Central memory CD8-positive, alpha-beta T cell (primary cell): Measurements from ENCODE around the gene ELMOD1.

Source experiments
- ATAC-seq: fragments of 150-1000 bp; cut with Tn5 transposase; replicated peaks from 2 replicates; pipeline ENCODE4 v1.10.0; 2022; ENCODE audit warnings: mild to moderate bottlenecking, moderate FRiP score, moderate number of reproducible peaks; ENCODE audit not compliant: poor library complexity, severe bottlenecking; ENCODE audit errors: extremely low read depth
- DNase-seq, 2 donors: peaks; one replicate each; pipeline ENCODE4 v3.0.0; 2021; ENCODE audit warnings: low spot score in 2 of 2
- H3K27ac Mint-ChIP-seq: one replicate; pipeline ENCODE4 v1.8.0; 2022; ENCODE audit warnings: low read depth, mild to moderate bottlenecking, moderate library complexity, mixed read lengths
- H3K27me3 Mint-ChIP-seq: one replicate; pipeline ENCODE4 v1.8.0; 2022; ENCODE audit warnings: mixed read lengths
- H3K36me3 Mint-ChIP-seq: one replicate; pipeline ENCODE4 v1.8.0; 2022; ENCODE audit warnings: mild to moderate bottlenecking, moderate library complexity, mixed read lengths; ENCODE audit not compliant: insufficient read depth
- H3K4me1 Mint-ChIP-seq: one replicate; pipeline ENCODE4 v1.8.0; 2022; ENCODE audit warnings: mixed read lengths
- H3K4me3 Mint-ChIP-seq: one replicate; pipeline ENCODE4 v1.8.0; 2022; ENCODE audit warnings: mild to moderate bottlenecking, moderate library complexity, mixed read lengths
- H3K9me3 Mint-ChIP-seq: one replicate; pipeline ENCODE4 v1.8.0; 2022; ENCODE audit warnings: mixed read lengths

Gene ELMOD1

GRCh38 chr11:107624983-107625684 lies 34.2 kb downstream of the ELMOD1 start:
- DNase-seq (no peak), ATAC-seq (no peak)
- H3K4me1 Mint-ChIP-seq, result no peaks in the 10 kb centered on the region
- H3K9me3 Mint-ChIP-seq, result no peaks in the 10 kb centered on the region
- no peak overlapping the region for H3K4me3 Mint-ChIP-seq
- no peak overlapping the region for H3K27ac Mint-ChIP-seq
- H3K36me3 Mint-ChIP-seq, result no peaks in the 10 kb centered on the region
- H3K27me3 Mint-ChIP-seq, result peaks cover 98% of the 10 kb centered on the region

- no peak for ATAC-seq
- Mint-ChIP-seq H3K27ac (no peak overlapping the region), H3K27me3 (peaks cover 98% of the 10 kb centered on the region)
These were observed 34.7 kb downstream of the ELMOD1 start for GRCh38 chr11:107625685-107625989.

DNA sequence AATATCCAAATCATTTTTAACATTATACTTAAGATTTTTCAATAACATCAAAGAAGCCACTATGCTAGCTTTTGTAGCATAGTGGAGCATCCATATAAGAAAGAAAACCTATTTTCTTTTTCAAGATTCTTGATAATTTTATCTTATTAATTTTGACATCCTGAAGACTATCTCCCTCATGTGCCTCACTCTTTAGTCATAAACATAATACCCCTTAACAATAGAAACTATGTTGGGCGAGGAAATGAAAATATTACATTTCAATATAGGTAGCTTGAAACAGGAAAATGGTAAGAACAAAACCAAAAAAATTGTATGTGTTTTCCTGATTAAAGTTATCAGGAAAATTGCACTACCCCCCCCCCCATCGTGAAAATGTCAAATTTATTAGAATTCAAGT lies 40.1 kb downstream of the ELMOD1 start:
- H3K36me3 Mint-ChIP-seq, result no peaks in the 10 kb centered on the region
- peaks cover 74% of the 10 kb centered on the region for H3K27me3 Mint-ChIP-seq
- DNase-seq (no peak), ATAC-seq (no peak)
- no peak overlapping the region for H3K4me3 Mint-ChIP-seq
- no peaks in the 10 kb centered on the region for H3K9me3 Mint-ChIP-seq
- no peak overlapping the region for H3K27ac Mint-ChIP-seq
- H3K4me1 Mint-ChIP-seq, result no peaks in the 10 kb centered on the region

More at GRCh38 chr11:107625685-107625989, 34.7 kb downstream of the ELMOD1 start:
- DNase-seq, result no peak
- Mint-ChIP-seq H3K4me1 (no peaks in the 10 kb centered on the region), H3K4me3 (no peak overlapping the region), H3K36me3 (no peaks in the 10 kb centered on the region), H3K9me3 (no peaks in the 10 kb centered on the region)

DNA sequence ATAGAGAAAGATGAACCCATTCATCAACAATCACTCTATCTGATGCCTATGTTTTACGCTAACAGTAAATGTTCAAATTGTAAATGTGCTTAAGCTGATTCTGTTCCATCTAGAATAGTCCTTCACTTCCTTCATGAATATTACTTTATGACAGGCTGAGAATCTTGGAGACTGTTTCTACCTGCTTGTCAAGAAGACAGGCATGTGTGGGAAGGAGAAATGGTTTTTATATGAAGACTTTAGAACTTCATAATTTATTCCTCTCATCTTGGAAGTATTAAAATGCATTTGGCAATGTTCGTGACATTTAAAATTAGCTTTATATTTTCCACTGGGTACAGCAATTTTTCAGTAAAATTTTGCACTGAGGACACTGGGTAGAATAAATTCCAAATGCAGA lies 41.0 kb downstream of the ELMOD1 start:
- Mint-ChIP-seq H3K9me3 (no peaks in the 10 kb centered on the region), H3K36me3 (no peaks in the 10 kb centered on the region), H3K4me1 (no peaks in the 10 kb centered on the region), H3K27me3 (peaks cover 73% of the 10 kb centered on the region), H3K4me3 (no peak overlapping the region), H3K27ac (no peak overlapping the region)
- DNase-seq, result no peak
- ATAC-seq, result no peak

- H3K4me3 Mint-ChIP-seq, result no peak overlapping the region
These were observed 55.8 kb downstream of the ELMOD1 start for GRCh38 chr11:107646783-107647182.

DNA sequence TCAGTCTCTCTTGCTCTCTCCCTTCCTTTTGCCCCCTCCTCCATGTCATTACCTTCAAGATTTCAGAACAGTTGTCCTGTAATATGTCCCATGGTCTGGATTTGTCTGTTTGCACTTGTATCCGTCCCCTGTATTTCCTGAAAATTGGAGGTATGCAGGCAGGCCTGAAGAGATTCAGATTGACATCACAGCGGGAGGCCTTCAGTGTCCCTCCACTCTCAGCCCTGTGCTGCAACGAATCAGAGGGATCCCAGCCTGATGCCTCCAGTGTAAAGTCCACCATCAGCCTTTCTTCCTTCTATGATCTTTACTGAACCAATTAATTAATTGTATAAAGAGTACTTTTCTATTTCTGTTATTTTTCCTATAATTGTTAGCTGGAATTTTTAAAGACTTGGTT lies 57.3 kb downstream of the ELMOD1 start:
- Mint-ChIP-seq H3K27ac (no peak overlapping the region), H3K36me3 (no peaks in the 10 kb centered on the region), H3K4me3 (no peak overlapping the region), H3K27me3 (peaks cover 60% of the 10 kb centered on the region), H3K9me3 (no peaks in the 10 kb centered on the region), H3K4me1 (no peaks in the 10 kb centered on the region)
- DNase-seq, result no peak
- ATAC-seq, result no peak

More at GRCh38 chr11:107646783-107647182, 55.8 kb downstream of the ELMOD1 start:
- no peak for ATAC-seq
- H3K27ac Mint-ChIP-seq, result no peak overlapping the region
- DNase-seq, result no peak
- H3K9me3 Mint-ChIP-seq, result no peaks in the 10 kb centered on the region
- H3K27me3 Mint-ChIP-seq, result peaks cover 49% of the 10 kb centered on the region
- no peaks in the 10 kb centered on the region for H3K4me1 Mint-ChIP-seq
- no peaks in the 10 kb centered on the region for H3K36me3 Mint-ChIP-seq

DNA sequence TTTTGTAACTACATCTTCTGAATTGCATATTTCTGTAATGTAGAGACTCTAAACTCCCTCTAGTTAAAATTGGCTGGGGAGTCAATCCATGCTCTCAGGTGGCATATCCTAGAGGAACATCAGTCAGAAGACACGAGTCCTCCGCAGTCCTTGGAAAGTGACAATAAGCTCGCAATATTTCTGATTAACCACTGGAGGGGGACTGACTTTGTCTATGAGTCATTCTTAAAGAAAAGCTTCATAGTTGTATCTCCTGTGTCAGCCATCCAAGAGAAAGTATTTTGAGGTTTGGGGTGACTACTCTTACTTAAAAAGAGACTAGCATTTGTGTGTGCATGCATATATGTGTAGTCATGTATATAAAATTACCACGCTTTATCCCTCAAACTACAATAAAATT lies 60.7 kb downstream of the ELMOD1 start:
- ATAC-seq (no peak), DNase-seq (no peak)
- no peaks in the 10 kb centered on the region for H3K36me3 Mint-ChIP-seq
- H3K4me1 Mint-ChIP-seq, result no peaks in the 10 kb centered on the region
- H3K27ac Mint-ChIP-seq, result no peak overlapping the region
- H3K4me3 Mint-ChIP-seq, result no peak overlapping the region
- H3K27me3 Mint-ChIP-seq, result peaks cover 56% of the 10 kb centered on the region
- H3K9me3 Mint-ChIP-seq, result no peaks in the 10 kb centered on the region

DNA sequence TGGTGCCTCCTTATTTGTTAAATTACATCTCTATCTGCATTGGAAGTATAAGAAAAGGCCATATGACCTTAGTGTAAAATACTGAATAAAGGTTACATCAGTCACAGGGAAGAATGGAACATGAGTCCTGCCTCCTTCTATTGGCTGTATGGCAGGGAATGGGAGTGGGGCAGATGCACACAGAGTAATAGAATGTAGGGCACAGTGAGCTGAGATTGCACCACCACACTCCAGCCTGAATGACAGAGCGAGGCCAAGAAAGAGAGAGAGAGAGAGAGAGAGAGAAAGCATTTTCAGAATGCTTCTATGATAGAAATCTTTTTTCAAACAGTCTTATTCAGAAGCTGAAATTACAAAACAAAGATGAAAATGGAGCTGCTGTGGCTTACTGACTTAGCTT lies 62.1 kb downstream of the ELMOD1 start:
- Mint-ChIP-seq H3K4me3 (no peak overlapping the region), H3K9me3 (no peaks in the 10 kb centered on the region), H3K4me1 (no peaks in the 10 kb centered on the region), H3K27ac (no peak overlapping the region), H3K36me3 (no peaks in the 10 kb centered on the region), H3K27me3 (peaks cover 44% of the 10 kb centered on the region)
- ATAC-seq (no peak), DNase-seq (no peak)

- Mint-ChIP-seq H3K27ac (no peak overlapping the region), H3K4me1 (no peaks in the 10 kb centered on the region), H3K4me3 (no peak overlapping the region), H3K27me3 (peaks cover 35% of the 10 kb centered on the region), H3K36me3 (no peaks in the 10 kb centered on the region), H3K9me3 (no peaks in the 10 kb centered on the region)
- no peak for DNase-seq
- no peak for ATAC-seq
These were observed 64.7 kb downstream of the ELMOD1 start for GRCh38 chr11:107655602-107656001.

DNA sequence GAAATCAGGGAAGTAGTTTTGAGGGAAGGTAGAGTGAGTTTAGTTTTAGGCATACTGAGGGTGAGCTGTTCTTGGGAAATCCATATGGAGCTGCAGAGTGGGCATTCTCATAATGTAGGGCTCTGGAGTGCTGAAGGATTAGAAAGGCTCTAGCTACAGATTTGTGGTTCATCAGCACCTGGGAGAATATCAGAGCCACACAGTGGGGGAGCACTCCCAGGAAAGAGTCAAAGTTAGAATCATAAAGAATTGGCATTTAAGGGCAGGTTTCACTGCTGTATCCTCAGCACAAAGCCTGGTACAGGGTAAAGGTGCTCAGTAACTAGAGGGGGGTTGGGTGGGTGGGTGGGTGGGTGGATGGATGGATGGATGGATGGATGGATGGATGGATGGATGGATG lies 68.4 kb downstream of the ELMOD1 start:
- H3K27ac Mint-ChIP-seq, result no peak overlapping the region
- no peaks in the 10 kb centered on the region for H3K36me3 Mint-ChIP-seq
- H3K27me3 Mint-ChIP-seq, result peaks cover 28% of the 10 kb centered on the region
- DNase-seq, result no peak
- no peak overlapping the region for H3K4me3 Mint-ChIP-seq
- no peak for ATAC-seq
- no peaks in the 10 kb centered on the region for H3K4me1 Mint-ChIP-seq
- no peaks in the 10 kb centered on the region for H3K9me3 Mint-ChIP-seq

DNA sequence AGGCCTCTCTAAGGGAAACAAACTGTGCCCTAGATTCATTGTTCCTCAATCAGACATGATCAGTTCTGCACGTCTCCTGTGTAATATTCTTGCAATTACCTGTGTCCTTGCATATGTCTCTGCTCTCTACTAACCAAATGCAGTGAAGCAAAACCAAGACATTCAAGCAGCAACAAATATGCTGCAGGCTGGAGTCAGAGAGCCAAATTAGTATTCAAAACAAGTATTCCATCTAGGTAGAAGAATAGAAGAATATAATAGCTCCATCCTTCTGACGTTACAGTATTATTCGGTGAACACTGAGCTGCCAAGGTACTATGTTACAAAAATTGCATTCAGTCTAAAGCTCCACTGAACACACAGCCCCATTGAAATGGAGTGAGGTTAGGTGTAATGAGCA lies 69.1 kb downstream of the ELMOD1 start:
- Mint-ChIP-seq H3K36me3 (no peaks in the 10 kb centered on the region), H3K27ac (no peak overlapping the region), H3K4me1 (no peaks in the 10 kb centered on the region), H3K27me3 (peaks cover 35% of the 10 kb centered on the region), H3K9me3 (no peaks in the 10 kb centered on the region), H3K4me3 (no peak overlapping the region)
- ATAC-seq (no peak), DNase-seq (no peak)

DNA sequence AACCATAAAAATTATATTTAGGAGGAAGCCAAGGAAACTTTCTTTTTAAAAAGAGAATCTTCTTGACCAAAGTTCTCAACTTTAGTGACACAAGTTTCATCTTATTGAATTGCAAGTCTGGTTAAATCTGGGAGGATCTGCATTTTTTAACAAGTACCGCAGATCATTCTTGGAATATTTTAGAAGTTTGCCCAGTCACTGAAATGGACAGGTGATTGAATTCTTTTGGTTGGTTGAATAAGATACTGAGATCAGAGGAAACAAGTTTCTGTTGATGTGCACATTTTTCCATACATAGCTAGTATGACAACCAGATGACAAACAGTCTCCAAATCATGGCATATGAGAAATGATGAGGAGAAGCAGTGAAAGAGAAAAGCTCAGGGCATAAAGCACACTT lies 70.7 kb downstream of the ELMOD1 start:
- Mint-ChIP-seq H3K36me3 (no peaks in the 10 kb centered on the region), H3K27ac (no peak overlapping the region), H3K27me3 (peaks cover 40% of the 10 kb centered on the region), H3K9me3 (no peaks in the 10 kb centered on the region), H3K4me3 (no peak overlapping the region), H3K4me1 (no peaks in the 10 kb centered on the region)
- ATAC-seq (no peak), DNase-seq (no peak)

GRCh38 chr11:107665018-107665417 lies 74.1 kb downstream of the ELMOD1 start:
- Mint-ChIP-seq H3K27ac (no peak overlapping the region), H3K36me3 (no peaks in the 10 kb centered on the region), H3K27me3 (peaks cover 40% of the 10 kb centered on the region), H3K4me3 (no peak overlapping the region), H3K4me1 (no peaks in the 10 kb centered on the region), H3K9me3 (no peaks in the 10 kb centered on the region)
- DNase-seq (no peak), ATAC-seq (no peak)
